Urothelium cell line (cell line): Measurements from ENCODE around the gene MRPL14.

Experiments used
- DNase-seq: peaks from one replicate; pipeline ENCODE4 v3.0.0; 2011; ENCODE audit warnings: low spot score, mixed read lengths
- FAIRE-seq: peaks from 2 replicates; lab custom pipeline; 2011; peaks lifted over from hg19 to GRCh38; lab: Jason Lieb, UNC

Gene MRPL14

GRCh38 chr6:44067173-44068139 is 59.8 kb downstream of the MRPL14 start:
- no peak for DNase-seq
- FAIRE-seq: no peak

- FAIRE-seq: no peak
- no peak for DNase-seq
Observed at GRCh38 chr6:44066394-44067172, 60.7 kb downstream of the MRPL14 start.

- FAIRE-seq: no peak
- no peak for DNase-seq
Observed at GRCh38 chr6:44065443-44066140, 61.7 kb downstream of the MRPL14 start.

GRCh38 chr6:44064948-44065272 is 62.3 kb downstream of the MRPL14 start:
- DNase-seq: no peak
- FAIRE-seq: no peak

GRCh38 chr6:44064089-44064947 is 62.9 kb downstream of the MRPL14 start:
- DNase-seq: no peak
- FAIRE-seq: no peak

- DNase-seq (no peak), FAIRE-seq (no peak)
Observed at GRCh38 chr6:44063561-44064059, 63.6 kb downstream of the MRPL14 start.
